H1 (cell line): ENCODE results near the gene CTNNA3. TPM values are rescaled to one million over a fixed set of nuclear protein-coding genes. Genes with fewer than 3 reads are reported as not detected.

Source experiments
- BACH1 ChIP-seq: IDR thresholded peaks from 2 replicates; pipeline ENCODE4 v1.6.1; 2012; ENCODE audit warnings: low read length, improper control_type of control experiment
- BRCA1 ChIP-seq: IDR thresholded peaks from 2 replicates; pipeline ENCODE4 v1.6.1; 2012; ENCODE audit warnings: low read depth, low read length, improper control_type of control experiment
- CTBP2 ChIP-seq: IDR thresholded peaks from 2 replicates; pipeline ENCODE4 v1.7.0; 2011; ENCODE audit warnings: borderline replicate concordance, mild to moderate bottlenecking, moderate library complexity, mixed read lengths, low read length; ENCODE audit not compliant: insufficient read depth, insufficient read length
- JUN ChIP-seq: IDR thresholded peaks from 2 replicates; pipeline ENCODE4 v1.6.1; 2011; ENCODE audit warnings: low read depth, mild to moderate bottlenecking, improper control_type of control experiment, low read length
- RBBP5 ChIP-seq: IDR thresholded peaks from 2 replicates; pipeline ENCODE4 v1.7.1; 2012; ENCODE audit warnings: low read depth, mild to moderate bottlenecking, inconsistent platforms, low read length, moderate library complexity, borderline replicate concordance
- RFX5 ChIP-seq: IDR thresholded peaks from 2 replicates; pipeline ENCODE4 v1.6.1; 2011; ENCODE audit warnings: low read depth, low read length, improper control_type of control experiment, borderline replicate concordance
- TAF1 ChIP-seq: IDR thresholded peaks from 2 replicates; pipeline ENCODE4 v1.6.1; 2011; ENCODE audit warnings: mild to moderate bottlenecking, low read depth, low read length
- TEAD4 ChIP-seq: IDR thresholded peaks from 2 replicates; pipeline ENCODE4 v1.6.1; 2012; ENCODE audit warnings: low read depth, low read length, inconsistent platforms, mixed read lengths
- ZNF274 ChIP-seq: IDR thresholded peaks from 2 replicates; pipeline ENCODE4 v1.7.0; 2012; ENCODE audit warnings: low read length, borderline replicate concordance; ENCODE audit errors: extremely low read depth
- polyA plus RNA-seq, 7 experiments: library from polyadenylated mRNA; depleted of rRNA in 3 of 7; stranded (reverse) in 5 of 7; unstranded in 2 of 7; fragments of >200 nt in 5 of 7; fragments of 200-250 nt in 2 of 7; gene quantifications; 1 replicate in 5 of 7; 2 replicates in 1 of 7; 4 replicates in 1 of 7; pipeline versions ENCODE4 v1.2.1 to v1.2.3, GENCODE V29; 2011 to 2013; ENCODE audit warnings: missing spikeins in 2 of 7, mixed read lengths in 2 of 7
- total RNA-seq: library from RNA; stranded (reverse); fragmentation: NEBNext Ultra II Directional; extraction: Animal tissue kit (Norgen Biotek cat#: 25700); gene quantifications from 2 replicates; pipeline ENCODE4 v1.2.1, GENCODE V29; 2021

The CTNNA3 gene
- total and polyA plus RNA-seq, 2 of the 8 experiments (the other 6 are each of a cell fraction or from before 2014, with no cell fraction given): 1.3 to 1.5 TPM

GRCh38 chr10:66804962-66805361 lies 891.0 kb downstream of the CTNNA3 start (continued):
- TF ChIP-seq ZNF274: no peak
- no peak for TF ChIP-seq BRCA1
- no peak for TF ChIP-seq CTBP2
- no peak for TF ChIP-seq RBBP5
- no peak for TF ChIP-seq BACH1
- TF ChIP-seq TAF1: no peak
- TF ChIP-seq RFX5: no peak
- TF ChIP-seq TEAD4: no peak
- TF ChIP-seq JUN: no peak
